Hematopoietic multipotent progenitor cell treated with erythropoietin and hydrocortisone succinate and interleukin-3 and kit ligand, for 17 days (in vitro differentiated cells): ENCODE results near the gene DYRK3.

ENCODE experiments used
- DNase-seq: peaks from one replicate; pipeline ENCODE4 v3.0.0-alpha.2; 2015; ENCODE audit warnings: low spot score

Gene DYRK3

DNA sequence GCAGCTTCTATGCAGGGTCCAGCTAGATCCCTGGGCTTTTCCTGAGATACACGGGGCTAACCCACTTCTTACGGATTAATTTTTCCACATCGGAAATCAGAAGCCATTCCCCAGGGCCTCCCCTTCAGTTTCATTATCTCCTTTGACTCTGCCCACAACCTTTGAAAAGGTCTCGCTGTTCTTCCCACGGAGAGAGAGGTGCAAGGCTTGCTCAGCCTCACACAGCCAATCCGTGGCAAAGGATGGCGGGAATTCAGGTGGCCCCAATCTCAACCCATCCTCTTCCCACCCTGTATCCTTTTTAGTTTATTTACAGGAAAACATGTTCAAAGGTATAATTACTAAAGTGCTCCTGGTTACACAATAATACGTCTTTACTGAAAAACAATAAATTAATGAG lies 48.7 kb downstream of the DYRK3 start:
- no peak for DNase-seq

DNA sequence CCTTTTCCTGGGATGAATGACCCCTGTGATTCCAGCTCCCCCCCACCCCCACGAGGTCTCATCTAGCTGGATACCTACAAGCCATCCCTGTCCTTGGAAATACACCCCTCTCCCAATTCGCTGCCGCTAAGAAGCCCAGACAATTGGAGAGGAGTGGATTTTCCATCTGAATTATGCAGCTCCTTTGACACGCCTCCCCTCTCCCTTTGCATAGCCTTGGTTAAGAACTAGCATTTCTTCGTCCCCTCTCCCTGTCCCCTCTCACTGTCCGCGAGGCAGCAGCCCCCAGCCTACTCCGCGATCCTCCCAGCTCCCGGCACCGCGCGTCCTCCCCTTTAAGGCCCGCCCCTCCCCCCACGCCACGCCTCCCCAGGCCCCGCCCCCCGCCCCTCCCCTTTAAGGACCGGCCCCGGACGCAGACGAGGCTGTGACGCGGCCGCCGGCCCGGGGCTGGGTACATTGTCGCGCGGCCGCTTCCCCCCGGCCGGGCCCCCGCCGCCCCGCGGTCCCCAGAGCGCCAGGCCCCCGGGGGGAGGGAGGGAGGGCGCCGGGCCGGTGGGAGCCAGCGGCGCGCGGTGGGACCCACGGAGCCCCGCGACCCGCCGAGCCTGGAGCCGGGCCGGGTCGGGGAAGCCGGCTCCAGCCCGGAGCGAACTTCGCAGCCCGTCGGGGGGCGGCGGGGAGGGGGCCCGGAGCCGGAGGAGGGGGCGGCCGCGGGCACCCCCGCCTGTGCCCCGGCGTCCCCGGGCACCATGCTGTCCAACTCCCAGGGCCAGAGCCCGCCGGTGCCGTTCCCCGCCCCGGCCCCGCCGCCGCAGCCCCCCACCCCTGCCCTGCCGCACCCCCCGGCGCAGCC lies 49.4 kb downstream of the DYRK3 start, which contains the start of gene MAPKAPK2:
Gene MAPKAPK2 (plus strand): TSS at position 428 of the 856 bp plus-strand sequence. CDS start 325 bp downstream, at position 753.
- DNase-seq, result peak; percentile 73

DNA sequence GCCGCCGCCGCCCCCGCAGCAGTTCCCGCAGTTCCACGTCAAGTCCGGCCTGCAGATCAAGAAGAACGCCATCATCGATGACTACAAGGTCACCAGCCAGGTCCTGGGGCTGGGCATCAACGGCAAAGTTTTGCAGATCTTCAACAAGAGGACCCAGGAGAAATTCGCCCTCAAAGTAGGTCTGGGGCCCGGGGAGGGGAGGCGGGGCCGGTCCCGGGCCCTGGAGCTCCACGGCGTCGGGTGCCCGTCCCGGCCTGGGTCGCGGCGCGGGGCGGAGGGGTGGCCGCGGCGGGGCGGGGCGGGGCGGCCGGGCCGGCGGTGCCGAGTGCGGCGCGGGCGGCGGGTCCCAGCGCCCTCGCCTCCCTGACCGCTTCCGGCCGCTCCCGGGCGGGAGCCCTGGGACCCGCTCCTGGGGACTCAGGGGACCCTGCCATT lies 50.0 kb downstream of the DYRK3 start:
- peak; percentile 32 for DNase-seq

DNA sequence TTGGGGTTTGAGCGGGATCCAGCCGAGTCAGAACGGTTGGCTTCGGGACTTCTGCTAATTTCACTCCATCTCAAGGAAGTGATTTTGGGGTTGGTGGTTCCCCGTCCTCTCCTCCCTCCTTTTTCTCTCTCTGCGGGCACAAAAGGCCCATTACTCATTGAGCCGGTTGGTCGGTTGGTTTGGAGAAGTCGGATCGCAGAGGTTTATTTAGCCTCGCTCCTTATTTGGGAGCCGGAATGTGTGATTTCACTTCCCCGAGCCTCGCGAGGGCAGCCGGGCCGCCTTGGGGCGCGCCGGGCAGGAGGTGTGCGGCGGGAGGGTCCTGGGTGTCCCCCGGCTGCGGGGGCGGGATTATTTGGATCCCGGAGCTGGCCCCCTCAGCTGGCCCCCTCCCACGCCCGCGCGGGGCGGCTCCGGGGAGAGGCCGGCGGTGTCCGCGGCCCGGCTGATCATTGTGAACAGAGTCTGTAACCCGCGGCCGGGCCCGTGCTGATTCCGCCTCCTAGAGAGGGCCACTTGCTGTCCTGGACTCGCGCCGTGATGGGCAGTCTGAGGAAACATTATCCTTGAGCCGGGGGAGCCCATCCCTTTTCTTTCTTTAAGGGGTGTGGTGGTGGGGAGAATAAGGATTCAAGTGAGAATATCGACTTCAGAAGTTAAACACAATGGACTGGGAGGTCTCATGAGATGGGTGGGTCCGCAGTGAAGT lies 50.6 kb downstream of the DYRK3 start:
- DNase-seq, result peak; percentile 31

DNA sequence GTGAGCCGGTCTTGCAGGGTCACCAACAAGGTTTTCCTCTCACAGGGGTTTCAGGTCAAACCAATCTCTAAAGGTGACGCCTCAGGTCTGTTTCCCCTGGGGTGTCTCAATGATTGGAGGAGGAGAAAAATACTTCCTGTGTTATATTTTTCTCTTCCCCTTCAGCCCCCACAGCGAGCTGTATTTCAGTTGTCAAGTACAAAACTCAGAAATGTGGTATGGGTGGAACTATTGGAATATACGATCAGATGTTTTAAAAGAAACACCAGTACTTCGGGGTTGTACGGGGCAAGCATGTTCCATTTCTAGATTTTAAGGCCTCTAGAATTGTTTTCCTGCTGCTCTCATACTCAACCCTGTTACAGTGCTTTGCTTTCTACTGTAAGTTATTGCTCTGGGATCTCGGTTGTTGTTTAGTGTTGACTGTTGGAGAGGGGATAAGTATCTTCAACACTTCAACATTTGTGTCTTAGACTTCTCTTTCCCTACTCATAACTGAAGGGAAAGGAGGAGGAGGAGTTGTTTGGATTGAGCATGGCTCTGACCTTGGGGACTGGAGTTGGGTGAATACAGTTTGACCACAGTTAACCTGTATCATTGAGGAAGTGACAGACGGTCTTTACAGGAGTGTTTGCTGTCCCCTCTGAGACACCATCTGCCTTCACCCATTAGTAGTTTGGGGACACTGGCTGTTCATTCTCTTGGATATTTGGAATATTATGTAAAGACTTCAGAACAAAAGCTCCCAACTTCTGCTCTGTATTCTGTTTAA lies 51.3 kb downstream of the DYRK3 start:
- no peak for DNase-seq

DNA sequence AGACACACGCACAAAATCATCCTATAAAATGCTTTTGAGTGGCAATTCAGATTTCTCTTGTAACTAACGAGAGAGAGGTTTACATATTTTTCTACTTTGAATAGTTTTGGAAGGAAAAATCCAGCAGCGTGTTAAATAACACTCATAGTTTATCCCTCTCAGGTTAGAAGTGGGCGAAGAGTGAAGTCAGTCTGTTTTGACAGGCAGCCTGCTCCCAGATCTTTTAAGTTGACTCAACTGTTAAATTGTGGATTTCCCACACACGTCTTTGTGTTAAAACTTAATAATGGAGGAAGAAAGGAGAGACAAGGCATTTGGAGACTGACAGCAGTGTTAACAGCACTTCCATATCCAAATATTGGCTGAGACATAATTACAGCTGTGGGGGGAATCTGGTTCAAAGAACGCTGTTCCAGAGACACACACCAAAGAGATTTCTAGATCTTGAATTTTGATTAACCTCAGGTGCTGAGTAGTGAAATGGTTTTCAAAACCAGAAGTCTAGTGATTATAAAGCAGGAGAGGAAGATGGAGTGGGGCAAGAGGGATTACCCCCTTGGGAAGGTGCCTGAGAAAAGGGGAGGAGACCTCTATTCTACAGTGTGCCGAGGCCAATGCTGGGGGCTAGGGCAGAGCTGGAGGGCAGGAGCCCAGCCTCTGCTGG lies 52.0 kb downstream of the DYRK3 start:
- no peak for DNase-seq

DNA sequence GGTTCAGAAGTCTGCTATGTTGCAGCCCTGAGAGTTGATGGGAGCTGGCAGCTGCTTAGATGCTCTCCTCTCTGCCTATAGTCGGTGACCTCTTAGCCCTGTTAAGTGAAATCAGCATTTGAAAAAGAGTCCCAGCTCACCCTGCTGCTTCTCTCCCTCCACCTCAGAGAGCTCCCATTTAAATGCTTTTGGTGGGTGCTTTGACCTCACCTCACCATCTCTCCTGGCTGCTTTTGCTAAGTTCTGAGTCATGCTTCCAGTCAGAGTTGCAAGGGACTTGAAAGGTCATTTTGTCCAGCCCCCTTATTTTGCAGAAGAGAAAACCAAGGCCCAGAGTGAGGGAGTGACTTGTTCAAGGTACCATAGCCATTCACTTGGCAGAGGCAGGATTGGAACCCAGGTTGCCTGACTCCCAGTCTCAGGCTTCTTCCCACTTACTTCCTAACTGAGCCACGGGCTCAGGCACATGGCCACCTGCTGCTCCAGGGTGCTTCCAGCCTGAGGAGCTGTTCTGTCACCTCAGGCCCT lies 52.6 kb downstream of the DYRK3 start:
- no peak for DNase-seq

DNA sequence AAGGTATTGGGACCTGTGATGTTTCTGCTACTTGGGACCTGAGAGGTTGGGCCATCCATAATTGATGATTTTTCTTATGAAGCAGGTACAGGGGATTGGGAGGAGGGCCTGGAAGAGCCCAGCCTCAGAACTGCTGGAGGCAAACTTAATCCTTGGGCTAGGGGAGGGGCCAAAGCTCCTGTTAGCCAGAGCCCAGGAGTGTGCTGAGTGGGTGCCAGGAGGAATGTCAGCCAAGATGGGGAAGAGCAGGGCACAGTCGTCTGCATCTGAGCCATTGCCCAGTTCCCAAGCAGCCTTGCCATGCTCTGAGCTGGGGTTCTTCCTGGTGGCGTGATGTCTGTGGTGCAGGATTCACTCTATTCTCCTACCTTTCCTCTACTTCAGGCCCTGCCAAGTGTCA lies 55.2 kb downstream of the DYRK3 start:
- DNase-seq, result no peak

DNA sequence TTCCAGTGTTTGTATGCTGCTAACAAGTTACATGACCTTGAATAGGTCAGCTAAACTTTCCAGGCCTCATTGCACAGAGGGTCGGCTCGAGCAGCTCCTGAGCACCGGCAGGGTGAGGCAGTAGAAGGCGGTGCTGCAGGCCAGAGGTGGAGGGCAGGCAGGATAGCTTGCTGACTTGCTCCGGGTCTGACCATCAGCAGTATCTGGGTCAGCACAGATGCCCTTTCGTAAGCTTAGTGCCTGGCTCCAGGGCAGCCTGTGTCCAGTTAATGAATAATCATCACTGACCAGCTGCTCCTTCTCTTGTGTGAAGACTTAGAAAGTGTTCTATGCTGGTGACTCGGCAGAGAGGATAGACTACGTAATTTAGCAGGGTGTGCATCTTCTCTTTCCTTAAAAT lies 56.3 kb downstream of the DYRK3 start:
- DNase-seq, result no peak

DNA sequence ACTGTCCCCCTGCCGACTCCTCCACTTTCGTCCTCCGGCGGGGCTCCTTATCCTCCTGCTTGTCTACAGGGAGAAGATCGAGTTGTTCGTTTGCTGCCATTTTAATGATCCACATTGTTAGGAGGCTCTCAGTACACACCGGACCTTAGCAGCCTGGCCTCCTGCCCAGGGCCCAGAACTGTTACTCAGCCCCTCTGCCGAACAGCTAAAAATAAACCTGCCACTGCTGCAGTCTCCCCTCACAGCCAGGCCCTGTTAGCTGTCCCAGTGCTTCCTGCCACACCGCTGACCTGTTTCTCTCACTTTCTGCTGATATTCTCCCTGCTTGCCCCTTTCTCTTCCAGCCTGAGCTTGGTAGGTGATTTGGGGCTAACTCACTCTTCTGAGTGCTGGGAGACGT lies 57.7 kb downstream of the DYRK3 start:
- DNase-seq, result no peak

DNA sequence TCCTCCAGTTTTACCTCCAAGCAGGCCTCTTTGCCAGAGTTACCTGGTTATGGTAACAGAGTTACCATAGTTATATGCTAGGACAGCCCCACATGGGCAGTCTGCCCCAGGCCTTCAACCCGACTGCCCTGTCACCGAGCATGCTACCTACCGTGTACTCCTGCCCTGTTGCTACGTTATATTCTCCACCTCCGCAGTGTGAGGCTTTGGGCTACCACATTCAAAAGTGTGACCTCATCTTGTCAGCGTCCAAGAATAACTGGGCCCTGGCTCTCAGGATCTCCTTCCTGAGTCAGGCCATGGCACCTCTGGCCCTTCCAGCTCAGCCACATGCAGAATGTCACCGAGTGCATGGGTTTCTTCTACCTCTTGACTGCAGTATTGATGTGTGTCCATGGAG lies 58.3 kb downstream of the DYRK3 start:
- no peak for DNase-seq

DNA sequence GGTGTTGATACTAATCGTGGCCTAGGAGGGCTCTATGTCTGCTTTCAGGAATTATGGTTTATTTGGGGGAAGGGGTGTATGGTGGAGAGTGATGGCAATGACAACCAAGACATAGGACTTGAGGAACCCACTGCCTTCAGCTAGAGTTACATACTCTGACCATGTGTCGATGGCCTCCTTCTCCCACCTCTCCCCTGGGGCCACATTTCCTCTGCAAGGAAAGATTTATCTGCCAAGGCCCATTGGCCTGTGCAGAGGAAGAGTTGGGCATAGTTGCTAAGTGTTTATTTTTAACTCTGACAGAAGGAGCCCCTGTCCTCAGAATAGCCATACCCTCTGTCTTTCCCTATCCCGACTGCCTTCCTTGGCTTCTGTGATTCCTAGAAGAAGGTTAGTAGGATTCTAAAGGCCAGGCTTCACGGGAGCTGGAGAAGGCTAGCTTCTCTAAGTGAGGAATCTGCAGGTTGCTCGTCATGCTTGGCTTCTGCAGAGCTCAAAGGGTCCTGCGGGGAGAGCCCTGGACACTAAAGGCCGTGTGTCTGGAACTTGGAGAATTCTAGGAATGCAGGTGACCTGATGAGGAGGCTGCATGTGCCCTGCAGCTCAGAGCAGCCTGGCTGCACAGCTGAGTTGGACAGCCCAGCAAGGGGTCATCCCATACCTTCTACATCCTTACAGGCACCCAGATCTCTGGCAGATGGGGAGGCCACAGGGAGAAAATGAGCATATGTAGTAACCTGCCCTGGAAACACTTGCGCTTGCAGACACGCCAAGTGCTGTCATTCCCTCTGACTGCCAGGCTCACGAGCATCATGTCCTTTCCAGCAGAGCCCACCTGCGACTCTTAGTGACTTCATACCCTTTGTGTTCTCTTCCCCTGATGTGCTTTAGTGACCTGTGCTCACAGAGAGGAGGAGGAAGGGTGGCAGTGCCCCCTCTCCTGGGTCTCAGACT lies 59.1 kb downstream of the DYRK3 start:
- no peak for DNase-seq

DNA sequence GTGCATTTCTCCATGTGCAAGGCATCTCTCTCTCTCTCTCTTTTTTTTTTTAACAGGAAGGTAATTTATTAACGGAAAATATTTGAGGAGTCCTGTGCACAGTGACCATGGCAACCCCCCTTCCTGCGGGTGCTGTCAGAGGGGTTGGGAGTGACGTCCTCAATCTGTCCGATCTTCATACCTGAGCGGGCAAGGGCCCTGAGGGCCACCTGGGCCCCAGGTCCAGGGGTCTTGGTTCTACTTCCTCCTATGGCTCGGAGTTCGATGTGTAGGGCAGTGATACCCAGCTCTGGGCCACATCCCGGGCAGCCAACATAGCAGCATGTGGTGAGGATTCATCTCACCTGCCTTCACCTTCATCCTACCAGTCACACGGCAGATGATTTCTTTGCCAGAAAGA lies 60.4 kb downstream of the DYRK3 start:
- no peak for DNase-seq

DNA sequence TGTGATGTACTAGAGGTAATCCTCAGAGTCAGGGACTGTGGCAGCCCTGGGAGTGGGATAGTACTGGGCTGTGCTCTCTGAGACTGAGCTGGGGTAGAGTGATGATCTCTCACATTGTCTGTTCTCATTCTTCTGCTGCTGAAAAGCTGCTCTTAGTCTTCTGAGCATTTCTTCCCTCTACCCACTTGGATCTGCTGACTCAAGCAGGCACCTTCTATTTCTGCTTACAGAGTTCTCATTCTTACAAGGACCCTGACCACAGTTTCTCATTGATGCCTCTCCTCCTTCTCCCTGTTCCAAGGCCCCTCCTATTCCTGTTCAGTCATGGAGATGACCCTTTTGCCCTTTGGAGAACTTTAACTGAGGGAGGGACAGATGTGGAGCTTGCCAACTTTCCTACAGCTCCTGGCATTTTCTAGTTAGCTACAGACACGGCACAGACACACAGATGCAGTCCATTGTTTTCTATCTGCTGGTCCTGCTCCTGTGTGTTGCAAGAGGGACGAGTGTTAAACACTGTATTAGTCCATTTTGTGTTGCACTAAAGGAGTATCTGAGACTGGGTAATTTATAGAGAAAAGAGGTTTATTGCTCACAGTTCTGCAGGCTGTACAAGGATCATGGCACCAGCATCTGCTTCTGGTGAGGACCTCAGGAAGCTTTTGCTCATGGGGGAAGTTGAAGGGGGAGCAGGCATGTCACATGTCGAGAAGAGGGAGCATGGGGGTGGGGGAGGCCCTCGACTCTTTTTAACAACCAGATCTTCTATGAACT lies 61.7 kb downstream of the DYRK3 start:
- DNase-seq, result no peak

DNA sequence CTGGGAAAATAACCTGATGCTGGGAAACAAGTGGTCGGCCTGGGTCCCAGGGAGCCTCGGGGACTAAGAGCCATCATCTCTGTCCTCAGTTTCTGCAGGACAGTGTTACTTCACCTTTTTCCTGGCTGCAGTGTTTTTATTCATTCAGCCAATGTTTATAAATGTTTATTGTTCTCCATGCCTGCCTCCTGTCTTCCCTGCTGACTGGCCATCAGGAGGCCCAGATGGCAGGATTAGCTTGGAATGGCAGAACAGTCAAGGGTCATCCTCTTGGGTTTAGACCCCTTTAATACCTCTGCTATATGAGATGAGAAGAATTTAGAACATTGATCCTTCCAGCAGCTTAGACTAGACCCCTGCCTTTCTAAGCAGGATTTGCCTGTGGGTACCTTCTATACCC lies 62.7 kb downstream of the DYRK3 start:
- DNase-seq, result no peak
